Ishikawa (cell line): ENCODE measurements around the gene EGF.

Experiments
- CEBPB ChIP-seq: IDR thresholded peaks from 2 replicates; pipeline ENCODE4 v1.6.1; 2012
- CREB1 ChIP-seq: IDR thresholded peaks from 2 replicates; pipeline ENCODE4 v1.6.1; 2012; ENCODE audit warnings: low read depth
- EGR1 ChIP-seq: IDR thresholded peaks from 2 replicates; pipeline ENCODE4 v1.6.1; 2012
- EP300 ChIP-seq: IDR thresholded peaks from 2 replicates; pipeline ENCODE4 v1.6.1; 2012; ENCODE audit warnings: borderline replicate concordance
- FOXM1 ChIP-seq: IDR thresholded peaks from 2 replicates; pipeline ENCODE4 v1.6.1; 2012; ENCODE audit warnings: low read depth, borderline replicate concordance
- MAX ChIP-seq: IDR thresholded peaks from 2 replicates; pipeline ENCODE4 v1.6.1; 2012
- NFIC ChIP-seq: IDR thresholded peaks from 2 replicates; pipeline ENCODE4 v1.6.1; 2012
- RAD21 ChIP-seq: IDR thresholded peaks from 2 replicates; pipeline ENCODE4 v1.6.1; 2012; ENCODE audit warnings: low read depth
- TAF1 ChIP-seq: IDR thresholded peaks from 2 replicates; pipeline ENCODE4 v1.6.1; 2012; ENCODE audit warnings: low read depth, mild to moderate bottlenecking
- TCF12 ChIP-seq: IDR thresholded peaks from 2 replicates; pipeline ENCODE4 v1.6.1; 2012; ENCODE audit warnings: low read depth
- TEAD4 ChIP-seq: IDR thresholded peaks from 2 replicates; pipeline ENCODE4 v1.6.1; 2012
- YY1 ChIP-seq: IDR thresholded peaks from 2 replicates; pipeline ENCODE4 v1.6.1; 2012; ENCODE audit warnings: low read depth
- ZBTB7A ChIP-seq: IDR thresholded peaks from 2 replicates; pipeline ENCODE4 v1.6.1; 2012; ENCODE audit warnings: low read depth
- TF ChIP-seq, protein P1 (sequence below): IDR thresholded peaks from 2 replicates; pipeline ENCODE4 v1.6.1; 2012; ENCODE audit warnings: low read depth, mild to moderate bottlenecking
- TF ChIP-seq, protein P2 (sequence below): IDR thresholded peaks from 2 replicates; pipeline ENCODE4 v1.6.1; 2012

The EGF gene

DNA sequence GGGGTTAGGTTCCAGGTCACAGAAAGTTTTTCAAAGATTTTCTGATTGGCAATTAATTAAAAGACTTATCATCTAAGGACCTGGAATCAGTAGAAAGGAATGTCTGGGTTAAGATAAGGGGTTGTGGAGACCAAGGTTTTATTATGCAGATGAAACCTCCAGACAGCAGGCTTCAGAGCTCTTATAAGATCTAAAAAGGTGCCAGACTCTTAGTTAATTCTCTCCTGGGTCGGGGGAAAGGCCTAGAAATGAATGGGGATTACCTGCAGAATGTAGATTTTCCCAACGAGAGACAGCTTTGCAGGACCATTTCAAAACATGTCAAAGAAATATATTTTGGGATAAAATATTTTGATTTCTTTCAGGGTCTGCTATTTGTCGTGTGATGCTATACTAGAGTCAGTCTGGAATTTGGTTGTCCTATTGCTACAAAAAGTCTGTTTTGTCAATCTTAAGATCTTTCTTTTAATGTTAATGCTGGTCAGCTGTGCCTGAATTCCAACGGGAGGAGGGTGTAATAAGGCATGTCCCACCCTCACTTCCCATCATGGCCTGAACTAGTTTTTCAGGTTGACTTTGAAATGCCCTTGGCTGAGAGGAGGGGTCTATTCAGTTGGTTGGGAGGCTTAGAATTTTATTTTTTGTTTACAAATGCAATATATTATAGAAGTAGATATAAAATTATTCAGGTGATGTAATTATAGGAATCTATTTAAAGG lies 15.8 kb downstream of the EGF start:
- no peak for TF ChIP-seq RAD21
- no peak for TF ChIP-seq CEBPB
- no peak for TF ChIP-seq EP300
- no peak for TF ChIP-seq TAF1

DNA sequence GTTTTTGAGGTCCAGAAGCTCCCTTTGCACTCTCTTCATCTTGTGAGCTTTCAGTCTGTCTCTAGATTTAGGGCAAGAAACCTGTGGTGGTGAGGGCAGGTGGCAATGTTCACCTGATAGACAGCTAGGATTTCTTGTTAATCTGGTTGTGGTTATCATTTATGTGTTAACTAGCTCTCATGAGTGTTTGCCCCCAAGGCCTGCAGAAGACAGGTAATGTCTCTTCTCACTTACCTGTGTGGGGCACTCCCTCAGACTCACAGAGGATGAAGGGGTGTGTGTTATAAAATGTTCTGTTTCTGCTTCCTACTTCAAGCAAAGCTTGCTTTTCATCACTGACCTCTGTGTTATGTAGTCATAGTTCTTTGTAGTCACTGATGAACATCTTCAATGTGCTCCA lies 17.8 kb downstream of the EGF start:
- TF ChIP-seq CEBPB = no peak
- no peak for TF ChIP-seq EGR1
- no peak for TF ChIP-seq EP300
- TF ChIP-seq TAF1 = no peak
- TF ChIP-seq TEAD4 = no peak

DNA sequence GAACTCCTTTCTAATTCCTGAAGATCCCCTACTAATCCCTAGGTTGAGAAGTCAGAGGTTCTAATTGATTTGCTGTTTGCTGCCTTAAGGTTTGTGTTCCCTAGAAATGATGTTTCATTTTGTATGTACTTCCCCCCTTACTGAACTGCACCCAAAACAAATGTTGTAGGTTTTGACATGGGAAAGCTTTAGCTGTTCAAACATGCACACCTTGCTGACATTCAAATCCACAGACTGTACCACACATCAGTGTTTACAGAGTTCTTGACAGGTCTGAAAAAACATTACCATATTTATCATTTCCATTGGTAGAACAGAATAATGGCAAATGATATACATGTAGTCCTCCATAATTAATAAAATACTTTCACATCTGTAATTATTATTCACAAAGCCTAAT lies 18.2 kb downstream of the EGF start:
- TF ChIP-seq TCF12 = no peak
- TF ChIP-seq, protein P1, sequence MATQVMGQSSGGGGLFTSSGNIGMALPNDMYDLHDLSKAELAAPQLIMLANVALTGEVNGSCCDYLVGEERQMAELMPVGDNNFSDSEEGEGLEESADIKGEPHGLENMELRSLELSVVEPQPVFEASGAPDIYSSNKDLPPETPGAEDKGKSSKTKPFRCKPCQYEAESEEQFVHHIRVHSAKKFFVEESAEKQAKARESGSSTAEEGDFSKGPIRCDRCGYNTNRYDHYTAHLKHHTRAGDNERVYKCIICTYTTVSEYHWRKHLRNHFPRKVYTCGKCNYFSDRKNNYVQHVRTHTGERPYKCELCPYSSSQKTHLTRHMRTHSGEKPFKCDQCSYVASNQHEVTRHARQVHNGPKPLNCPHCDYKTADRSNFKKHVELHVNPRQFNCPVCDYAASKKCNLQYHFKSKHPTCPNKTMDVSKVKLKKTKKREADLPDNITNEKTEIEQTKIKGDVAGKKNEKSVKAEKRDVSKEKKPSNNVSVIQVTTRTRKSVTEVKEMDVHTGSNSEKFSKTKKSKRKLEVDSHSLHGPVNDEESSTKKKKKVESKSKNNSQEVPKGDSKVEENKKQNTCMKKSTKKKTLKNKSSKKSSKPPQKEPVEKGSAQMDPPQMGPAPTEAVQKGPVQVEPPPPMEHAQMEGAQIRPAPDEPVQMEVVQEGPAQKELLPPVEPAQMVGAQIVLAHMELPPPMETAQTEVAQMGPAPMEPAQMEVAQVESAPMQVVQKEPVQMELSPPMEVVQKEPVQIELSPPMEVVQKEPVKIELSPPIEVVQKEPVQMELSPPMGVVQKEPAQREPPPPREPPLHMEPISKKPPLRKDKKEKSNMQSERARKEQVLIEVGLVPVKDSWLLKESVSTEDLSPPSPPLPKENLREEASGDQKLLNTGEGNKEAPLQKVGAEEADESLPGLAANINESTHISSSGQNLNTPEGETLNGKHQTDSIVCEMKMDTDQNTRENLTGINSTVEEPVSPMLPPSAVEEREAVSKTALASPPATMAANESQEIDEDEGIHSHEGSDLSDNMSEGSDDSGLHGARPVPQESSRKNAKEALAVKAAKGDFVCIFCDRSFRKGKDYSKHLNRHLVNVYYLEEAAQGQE = no peak
- no peak for TF ChIP-seq RAD21
- no peak for TF ChIP-seq CEBPB
- no peak for TF ChIP-seq EGR1
- no peak for TF ChIP-seq CREB1
- TF ChIP-seq YY1 = no peak
- TF ChIP-seq FOXM1 = no peak
- no peak for TF ChIP-seq NFIC
- no peak for TF ChIP-seq EP300
- TF ChIP-seq ZBTB7A = no peak
- TF ChIP-seq, protein P2, sequence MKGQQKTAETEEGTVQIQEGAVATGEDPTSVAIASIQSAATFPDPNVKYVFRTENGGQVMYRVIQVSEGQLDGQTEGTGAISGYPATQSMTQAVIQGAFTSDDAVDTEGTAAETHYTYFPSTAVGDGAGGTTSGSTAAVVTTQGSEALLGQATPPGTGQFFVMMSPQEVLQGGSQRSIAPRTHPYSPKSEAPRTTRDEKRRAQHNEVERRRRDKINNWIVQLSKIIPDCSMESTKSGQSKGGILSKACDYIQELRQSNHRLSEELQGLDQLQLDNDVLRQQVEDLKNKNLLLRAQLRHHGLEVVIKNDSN = no peak
- TF ChIP-seq TEAD4 = no peak
- TF ChIP-seq MAX = no peak
- no peak for TF ChIP-seq TAF1

- TF ChIP-seq CEBPB (no peak), NFIC (no peak), EGR1 (no peak)
- TF ChIP-seq, protein P1 = no peak
- TF ChIP-seq, protein P2 = no peak
These were observed 18.6 kb downstream of the EGF start for GRCh38 chr4:109931318-109931717.

- TF ChIP-seq CREB1 = no peak
- TF ChIP-seq EGR1 = no peak
- TF ChIP-seq CEBPB = no peak
- TF ChIP-seq, protein P1 = no peak
- no peak for TF ChIP-seq TEAD4
- no peak for TF ChIP-seq TCF12
- no peak for TF ChIP-seq ZBTB7A
- TF ChIP-seq EP300 = no peak
- TF ChIP-seq, protein P2 = no peak
- TF ChIP-seq TAF1 = no peak
These were observed 26.5 kb downstream of the EGF start for GRCh38 chr4:109939190-109939589.
